Mesendoderm (in vitro differentiated cells): ENCODE data around the gene EGFR.

Experiments used
- DNase-seq: peaks from one replicate; pipeline ENCODE4 v3.0.0; 2013
- H2AK5ac ChIP-seq: 2 replicates; pipeline ENCODE4 v1.6.1; 2013; ENCODE audit warnings: low read length, inconsistent platforms
- H2BK120ac ChIP-seq: 2 replicates; pipeline ENCODE4 v1.6.1; 2013; ENCODE audit warnings: low read depth, mild to moderate bottlenecking, low read length, moderate library complexity, mixed read lengths
- H2BK15ac ChIP-seq: replicated peaks from 2 replicates; pipeline ENCODE4 v1.6.1; 2013; ENCODE audit warnings: low read depth, mild to moderate bottlenecking, moderate library complexity
- H2BK5ac ChIP-seq: 2 replicates; pipeline ENCODE4 v1.6.1; 2013; ENCODE audit warnings: low read length, inconsistent platforms
- H3K18ac ChIP-seq: 2 replicates; pipeline ENCODE4 v1.6.1; 2013; ENCODE audit warnings: mild to moderate bottlenecking, low read length, mixed read lengths
- H3K23ac ChIP-seq: one replicate; pipeline ENCODE4 v1.6.1; 2013; ENCODE audit warnings: low read length
- H3K27ac ChIP-seq: 2 replicates; pipeline ENCODE4 v1.5.1; 2013; ENCODE audit warnings: low read depth, mild to moderate bottlenecking, inconsistent platforms, low read length, moderate library complexity
- H3K27me3 ChIP-seq: 2 replicates; pipeline ENCODE4 v1.6.1; 2013; ENCODE audit warnings: low read length, control low read depth, mild to moderate bottlenecking, inconsistent platforms; ENCODE audit not compliant: insufficient read depth, poor library complexity
- H3K36me3 ChIP-seq: 2 replicates; pipeline ENCODE4 v1.6.1; 2013; ENCODE audit warnings: low read length, inconsistent platforms; ENCODE audit not compliant: control insufficient read depth, insufficient read depth
- H3K4ac ChIP-seq: one replicate; pipeline ENCODE4 v1.6.1; 2013; ENCODE audit warnings: low read depth, mild to moderate bottlenecking, low read length, moderate library complexity
- H3K4me1 ChIP-seq: 2 replicates; pipeline ENCODE4 v1.6.1; 2013; ENCODE audit warnings: low read depth, low read length, inconsistent platforms; ENCODE audit not compliant: control insufficient read depth
- H3K4me2 ChIP-seq: 2 replicates; pipeline ENCODE4 v1.6.1; 2013; ENCODE audit warnings: low read length
- H3K4me3 ChIP-seq: 2 replicates; pipeline ENCODE4 v1.5.1; 2013; ENCODE audit warnings: mild to moderate bottlenecking, low read length
- H3K56ac ChIP-seq: one replicate; pipeline ENCODE4 v1.6.1; 2013; ENCODE audit warnings: low read length
- H3K79me1 ChIP-seq: 2 replicates; pipeline ENCODE4 v1.6.1; 2013; ENCODE audit warnings: low read length, inconsistent platforms
- H3K79me2 ChIP-seq: 2 replicates; pipeline ENCODE4 v1.6.1; 2013; ENCODE audit warnings: mild to moderate bottlenecking, low read length; ENCODE audit not compliant: control insufficient read depth, insufficient read depth
- H3K9ac ChIP-seq: 2 replicates; pipeline ENCODE4 v1.6.1; 2013; ENCODE audit warnings: low read length, inconsistent platforms
- H4K5ac ChIP-seq: one replicate; pipeline ENCODE4 v1.6.1; 2013; ENCODE audit warnings: low read length
- H4K8ac ChIP-seq: one replicate; pipeline ENCODE4 v1.6.1; 2013; ENCODE audit warnings: low read depth, mild to moderate bottlenecking, control low read depth, low read length, moderate library complexity
- WGBS: extraction: QIAGEN DNeasy Blood & Tissue Kit; methylation state at CpG from one replicate; pipeline ENCODE4 v1.1.7; 2013; ENCODE audit warnings: low lambda C conversion rate, missing lambda C conversion rate; ENCODE audit not compliant: insufficient coverage; ENCODE audit errors: extremely low coverage; 5-methylcytosine and 5-hydroxymethylcytosine counted together

EGFR gene

GRCh38 chr7:55260171-55260570, 241.4 kb downstream of the EGFR start:
- Histone ChIP-seq H3K4me2 (no peak overlapping the region), H3K56ac (no peak overlapping the region), H3K9ac (no peak overlapping the region), H3K27me3 (no peaks in the 10 kb centered on the region), H3K36me3 (no peaks in the 10 kb centered on the region), H2BK5ac (no peak overlapping the region), H3K27ac (no peak overlapping the region), H3K79me1 (no peaks in the 10 kb centered on the region), H3K4me3 (no peak overlapping the region), H2BK15ac (no peak overlapping the region), H2BK120ac (no peak overlapping the region), H4K5ac (no peak overlapping the region), H3K18ac (no peak overlapping the region), H3K4me1 (no peaks in the 10 kb centered on the region), H2AK5ac (no peak overlapping the region), H3K4ac (no peak overlapping the region), H3K23ac (no peak overlapping the region), H3K79me2 (no peaks in the 10 kb centered on the region), H4K8ac (no peak overlapping the region)
- no peak for DNase-seq
- no CpG with 5 or more reads among the region's 9 CpGs for WGBS

GRCh38 chr7:55260676-55261385, 242.0 kb downstream of the EGFR start:
- H3K4me3 ChIP-seq = no peak overlapping the region
- H3K18ac ChIP-seq = no peak overlapping the region
- no peak overlapping the region for H2BK120ac ChIP-seq
- no peak overlapping the region for H2BK5ac ChIP-seq
- no peaks in the 10 kb centered on the region for H3K79me2 ChIP-seq
- H4K5ac ChIP-seq = no peak overlapping the region
- no peaks in the 10 kb centered on the region for H3K79me1 ChIP-seq
- no peaks in the 10 kb centered on the region for H3K4me1 ChIP-seq
- H4K8ac ChIP-seq = no peak overlapping the region
- no CpG with 5 or more reads among the region's 3 CpGs for WGBS
- DNase-seq = no peak
- no peaks in the 10 kb centered on the region for H3K27me3 ChIP-seq
- H3K23ac ChIP-seq = no peak overlapping the region
- H3K9ac ChIP-seq = no peak overlapping the region
- no peak overlapping the region for H3K4me2 ChIP-seq
- H3K4ac ChIP-seq = no peak overlapping the region
- no peak overlapping the region for H3K56ac ChIP-seq
- H2AK5ac ChIP-seq = no peak overlapping the region
- no peak overlapping the region for H2BK15ac ChIP-seq
- no peaks in the 10 kb centered on the region for H3K36me3 ChIP-seq
- no peak overlapping the region for H3K27ac ChIP-seq
